ENCODE data around the gene SNRNP200.

GRCh38 chr2:96326564-96326963 is 21.2 kb upstream of the SNRNP200 start:
- TF ChIP-seq CTCF (IDR thresholded peaks at IDR 0.05; ENCODE audit: insufficient read depth, low read length) (no peak), GABPA (IDR thresholded peaks at IDR 0.05; ENCODE audit: low read depth) (no peak)

Measured in HL-60 (cell line).